CD14-positive monocyte (primary cell): ENCODE results near the gene IFTAP. TPM values are rescaled to one million over a fixed set of nuclear protein-coding genes. Genes with fewer than 3 reads are reported as not detected.

Source experiments
- DNase-seq, 3 donors: peaks; one replicate each; pipeline ENCODE4 v3.0.0-alpha.2; 2011 to 2022
- H2AFZ ChIP-seq: 2 replicates; pipeline ENCODE4 v1.6.0; 2012; ENCODE audit warnings: mild to moderate bottlenecking, low read depth, low read length, inconsistent platforms; ENCODE audit not compliant: insufficient read depth, poor library complexity, severe bottlenecking
- H3K27ac ChIP-seq, 2 donors: 1 replicate in 1 of 2; 2 replicates in 1 of 2; pipeline ENCODE4 v1.5.1; 2012 to 2013; ENCODE audit warnings: low read length in 2 of 2, control low read depth in 1 of 2, inconsistent platforms in 1 of 2, low read depth in 1 of 2, mild to moderate bottlenecking in 1 of 2
- H3K27me3 ChIP-seq, 2 donors: one replicate each; pipeline versions ENCODE4 v1.6.0 to v1.6.1; 2011 to 2013; ENCODE audit warnings: low read length in 2 of 2; ENCODE audit not compliant: control insufficient read depth in 2 of 2, insufficient read depth in 2 of 2
- H3K36me3 ChIP-seq, 2 donors: replicated peaks in 1 of 2; 1 replicate in 1 of 2; 2 replicates in 1 of 2; pipeline versions ENCODE4 v1.5.1 to v1.6.1; 2012 to 2013; ENCODE audit warnings: low read length in 2 of 2, control low read depth in 1 of 2, inconsistent platforms in 1 of 2, mild to moderate bottlenecking in 1 of 2; ENCODE audit not compliant: insufficient read depth in 2 of 2, control insufficient read depth in 1 of 2
- H3K4me1 ChIP-seq, 2 donors: 1 replicate in 1 of 2; 2 replicates in 1 of 2; pipeline versions ENCODE4 v1.5.1 to v1.6.1; 2012 to 2013; ENCODE audit warnings: low read length in 2 of 2, control low read depth in 1 of 2, inconsistent platforms in 1 of 2, mild to moderate bottlenecking in 1 of 2, moderate library complexity in 1 of 2; ENCODE audit not compliant: insufficient read depth in 2 of 2, control insufficient read depth in 1 of 2
- H3K4me2 ChIP-seq: replicated peaks from 2 replicates; pipeline ENCODE3; 2012; ENCODE audit warnings: low read length, moderate library complexity, mild to moderate bottlenecking; ENCODE audit not compliant: poor library complexity, severe bottlenecking; ENCODE audit errors: extremely low read depth
- H3K4me3 ChIP-seq, 3 experiments: fragments of 200-600 bp in 1 of 3; sonication (generic) in 1 of 3; replicated peaks in 1 of 3; 1 replicate in 2 of 3; 2 replicates in 1 of 3; pipeline ENCODE4 v1.5.1; 2011 to 2013; ENCODE audit warnings: low read length in 3 of 3, mild to moderate bottlenecking in 3 of 3, control low read depth in 2 of 3, low read depth in 2 of 3, inconsistent platforms in 1 of 3, moderate library complexity in 1 of 3
- H3K79me2 ChIP-seq: 2 replicates; pipeline ENCODE4 v1.6.0; 2012; ENCODE audit warnings: mild to moderate bottlenecking, control low read depth, inconsistent platforms, low read length, moderate library complexity; ENCODE audit not compliant: insufficient read depth
- H3K9ac ChIP-seq: 2 replicates; pipeline ENCODE4 v1.6.0; 2017; ENCODE audit warnings: low read length, mild to moderate bottlenecking; ENCODE audit not compliant: insufficient read depth, poor library complexity, severe bottlenecking
- H3K9me3 ChIP-seq, 2 donors: replicated peaks in 1 of 2; 1 replicate in 1 of 2; 2 replicates in 1 of 2; pipeline versions ENCODE4 v1.5.1 to v1.6.1; 2012 to 2013; ENCODE audit warnings: low read length in 2 of 2, control low read depth in 1 of 2; ENCODE audit not compliant: control insufficient read depth in 1 of 2, insufficient read depth in 1 of 2
- H4K20me1 ChIP-seq: 2 replicates; pipeline ENCODE4 v1.6.0; 2012; ENCODE audit warnings: mild to moderate bottlenecking, low read length, control low read depth, moderate library complexity; ENCODE audit not compliant: insufficient read depth
- H3K27ac Mint-ChIP-seq, 7 donors: one replicate each; pipeline ENCODE4 v1.8.0; 2020; ENCODE audit warnings: mild to moderate bottlenecking in 7 of 7, mixed read lengths in 7 of 7, moderate library complexity in 6 of 7, inconsistent platforms in 2 of 7
- H3K27me3 Mint-ChIP-seq, 3 donors: one replicate each; pipeline ENCODE4 v1.8.0; 2021 to 2022; ENCODE audit warnings: low read depth in 3 of 3, mild to moderate bottlenecking in 3 of 3, mixed read lengths in 3 of 3, moderate library complexity in 3 of 3, inconsistent platforms in 1 of 3
- H3K36me3 Mint-ChIP-seq, 2 donors: one replicate each; pipeline ENCODE4 v1.8.0; 2020; ENCODE audit warnings: mixed read lengths in 2 of 2, inconsistent platforms in 1 of 2, mild to moderate bottlenecking in 1 of 2
- H3K4me1 Mint-ChIP-seq: one replicate; pipeline ENCODE4 v1.8.0; 2020; ENCODE audit warnings: mild to moderate bottlenecking, mixed read lengths
- H3K4me3 Mint-ChIP-seq, 2 donors: one replicate each; pipeline ENCODE4 v1.8.0; 2020; ENCODE audit warnings: mild to moderate bottlenecking in 2 of 2, mixed read lengths in 2 of 2, moderate library complexity in 1 of 2
- H3K9me3 Mint-ChIP-seq, 7 donors: one replicate each; pipeline ENCODE4 v1.8.0; 2020 to 2022; ENCODE audit warnings: mixed read lengths in 7 of 7, mild to moderate bottlenecking in 6 of 7, moderate library complexity in 6 of 7, inconsistent platforms in 2 of 7
- WGBS: methylation state at CpG from one replicate; pipeline ENCODE4 v1.1.5; 2013; ENCODE audit warnings: missing lambda C conversion rate; ENCODE audit not compliant: insufficient coverage; 5-methylcytosine and 5-hydroxymethylcytosine counted together
- intact Hi-C, 2 donors: fragments of 100-400 bp; cut with micrococcal nuclease; formaldehyde crosslinking; loops; one replicate each; pipeline versions ENCODE4 v1.15.0 to v1.15.1; 2023
- polyA plus RNA-seq, 3 donors: library from polyadenylated mRNA; depleted of rRNA in 1 of 3; unstranded in 2 of 3; stranded (reverse) in 1 of 3; fragments of 300-500 nt in 2 of 3; fragments of >200 nt in 1 of 3; fragmentation: Illumina TruSeq in 2 of 3; gene quantifications; 1 replicate in 2 of 3; 2 replicates in 1 of 3; pipeline ENCODE4 v1.2.3, GENCODE V29; 2012 to 2021
- TF ChIP-seq, protein P1 (sequence below): fragments of 200-600 bp; IDR thresholded peaks from one replicate; pipeline ENCODE4 v1.8.0; 2022; ENCODE audit warnings: antibody characterized with exemption, mild to moderate bottlenecking

IFTAP gene
- polyA plus RNA-seq, 3 donors: 5.0 to 18.7 (median 13.9) TPM

DNA sequence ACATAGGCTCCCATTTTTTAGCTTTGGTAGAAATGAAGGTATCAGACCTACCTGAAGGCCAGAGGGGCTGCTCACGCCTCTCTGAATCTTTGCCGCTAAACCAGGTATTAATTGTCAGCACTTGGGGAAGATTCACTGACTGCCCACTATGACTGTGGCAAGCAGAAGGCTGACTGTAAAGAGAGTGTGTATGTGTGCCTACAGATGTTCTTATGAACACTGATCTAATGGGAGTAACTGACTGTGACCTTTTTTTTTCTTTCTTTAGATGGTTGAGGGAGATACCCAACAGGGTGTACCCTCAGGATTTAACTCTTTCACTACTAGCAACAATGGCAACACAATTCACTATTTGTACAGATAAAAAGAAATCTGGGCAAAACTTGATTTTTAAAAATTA, 3.7 kb downstream of the IFTAP start, which contains the start of gene RAG2:
Gene RAG2, minus strand, starts transcription at position 186 of the 400 bp plus-strand sequence. CDS start 4,068 bp downstream, outside the sequence.
- Histone ChIP-seq H3K36me3 (no peaks in the 10 kb centered on the region), H3K4me1 (peaks cover 18 to 22% of the 10 kb centered on the region in 2 donors), H3K4me2 (no peak within 1 kb of the TSS), H2AFZ (no peak within 1 kb of the TSS), H3K27me3 (no peaks in the 10 kb centered on the region), H3K4me3 (no peak within 1 kb of the TSS), H4K20me1 (no peaks in the 10 kb centered on the region), H3K9ac (no peak within 1 kb of the TSS), H3K79me2 (no peaks in the 10 kb centered on the region), H3K27ac (no peak within 1 kb of the TSS), H3K9me3 (no peaks in the 10 kb centered on the region)
- no peak for DNase-seq
- TF ChIP-seq, protein P1, sequence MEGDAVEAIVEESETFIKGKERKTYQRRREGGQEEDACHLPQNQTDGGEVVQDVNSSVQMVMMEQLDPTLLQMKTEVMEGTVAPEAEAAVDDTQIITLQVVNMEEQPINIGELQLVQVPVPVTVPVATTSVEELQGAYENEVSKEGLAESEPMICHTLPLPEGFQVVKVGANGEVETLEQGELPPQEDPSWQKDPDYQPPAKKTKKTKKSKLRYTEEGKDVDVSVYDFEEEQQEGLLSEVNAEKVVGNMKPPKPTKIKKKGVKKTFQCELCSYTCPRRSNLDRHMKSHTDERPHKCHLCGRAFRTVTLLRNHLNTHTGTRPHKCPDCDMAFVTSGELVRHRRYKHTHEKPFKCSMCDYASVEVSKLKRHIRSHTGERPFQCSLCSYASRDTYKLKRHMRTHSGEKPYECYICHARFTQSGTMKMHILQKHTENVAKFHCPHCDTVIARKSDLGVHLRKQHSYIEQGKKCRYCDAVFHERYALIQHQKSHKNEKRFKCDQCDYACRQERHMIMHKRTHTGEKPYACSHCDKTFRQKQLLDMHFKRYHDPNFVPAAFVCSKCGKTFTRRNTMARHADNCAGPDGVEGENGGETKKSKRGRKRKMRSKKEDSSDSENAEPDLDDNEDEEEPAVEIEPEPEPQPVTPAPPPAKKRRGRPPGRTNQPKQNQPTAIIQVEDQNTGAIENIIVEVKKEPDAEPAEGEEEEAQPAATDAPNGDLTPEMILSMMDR: no peak
- Mint-ChIP-seq H3K4me3 (no peak within 1 kb of the TSS), H3K4me1 (peaks cover 21% of the 10 kb centered on the region), H3K9me3 (no peaks in the 10 kb centered on the region), H3K27ac (no peak within 1 kb of the TSS), H3K27me3 (peaks cover 0 to 6% (median 0%) of the 10 kb centered on the region in 3 donors), H3K36me3 (peaks cover 0 to 4% of the 10 kb centered on the region in 2 donors)
- intact Hi-C loops: no loop called here
- WGBS: 100% methylated on average over 2 of the region's 2 CpGs

DNA sequence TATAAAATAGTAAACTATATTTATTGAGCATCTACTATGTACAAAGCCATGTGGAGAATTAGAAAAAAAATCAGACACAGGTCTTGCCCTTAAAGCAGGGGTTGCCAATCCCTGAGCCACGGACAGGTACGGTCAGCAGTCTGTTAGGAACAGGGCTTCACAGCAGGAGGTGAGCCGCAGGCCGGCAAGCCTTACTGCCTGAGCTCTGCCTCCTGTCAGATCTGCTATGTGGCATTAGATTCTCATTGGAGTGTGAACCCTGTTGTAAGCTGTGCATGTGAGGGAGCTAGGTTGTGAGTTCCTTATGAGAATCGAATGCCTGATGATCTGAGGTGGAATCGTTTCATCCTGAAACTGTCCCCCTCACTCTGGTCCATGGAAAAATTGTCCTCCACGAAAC, 5.9 kb downstream of the IFTAP start:
- Histone ChIP-seq H3K9me3 (no peaks in the 10 kb centered on the region), H3K36me3 (no peaks in the 10 kb centered on the region), H2AFZ (no peak overlapping the region), H4K20me1 (no peaks in the 10 kb centered on the region), H3K79me2 (no peaks in the 10 kb centered on the region), H3K4me2 (no peak overlapping the region), H3K27me3 (no peaks in the 10 kb centered on the region), H3K9ac (no peak overlapping the region), H3K4me3 (no peak overlapping the region), H3K4me1 (peaks cover 15% of the 10 kb centered on the region in 2 donors), H3K27ac (no peak overlapping the region)
- H3K27me3 Mint-ChIP-seq: no peaks in the 10 kb centered on the region
- TF ChIP-seq, protein P1: no peak
- intact Hi-C loops: no loop called here
- DNase-seq: no peak
- H3K4me1 Mint-ChIP-seq: peaks cover 13% of the 10 kb centered on the region
- peak overlapping the region in 1 of 7 donors; percentile 16 for H3K27ac Mint-ChIP-seq
- peaks cover 0 to 4% of the 10 kb centered on the region in 2 donors for H3K36me3 Mint-ChIP-seq
- 96% methylated on average over 4 of the region's 7 CpGs for WGBS
- H3K9me3 Mint-ChIP-seq: no peaks in the 10 kb centered on the region
- H3K4me3 Mint-ChIP-seq: no peak overlapping the region
